Fibroblast of skin of right quadriceps (primary cell): ENCODE measurements around the gene LDHD.
"Not testable (repeated sequence)": the region's sequence is repeated elsewhere in the genome, so short reads cannot be mapped to it uniquely, and the experiment has no call there.

Source experiments
- DNase-seq: peaks from one replicate; pipeline ENCODE4 v3.0.0-alpha.2; 2013

LDHD gene

GRCh38 chr16:75099075-75099667, 17.4 kb downstream of the LDHD start:
- DNase-seq = no peak

- DNase-seq = no peak
Observed at GRCh38 chr16:75097941-75098901, 18.4 kb downstream of the LDHD start.

DNA sequence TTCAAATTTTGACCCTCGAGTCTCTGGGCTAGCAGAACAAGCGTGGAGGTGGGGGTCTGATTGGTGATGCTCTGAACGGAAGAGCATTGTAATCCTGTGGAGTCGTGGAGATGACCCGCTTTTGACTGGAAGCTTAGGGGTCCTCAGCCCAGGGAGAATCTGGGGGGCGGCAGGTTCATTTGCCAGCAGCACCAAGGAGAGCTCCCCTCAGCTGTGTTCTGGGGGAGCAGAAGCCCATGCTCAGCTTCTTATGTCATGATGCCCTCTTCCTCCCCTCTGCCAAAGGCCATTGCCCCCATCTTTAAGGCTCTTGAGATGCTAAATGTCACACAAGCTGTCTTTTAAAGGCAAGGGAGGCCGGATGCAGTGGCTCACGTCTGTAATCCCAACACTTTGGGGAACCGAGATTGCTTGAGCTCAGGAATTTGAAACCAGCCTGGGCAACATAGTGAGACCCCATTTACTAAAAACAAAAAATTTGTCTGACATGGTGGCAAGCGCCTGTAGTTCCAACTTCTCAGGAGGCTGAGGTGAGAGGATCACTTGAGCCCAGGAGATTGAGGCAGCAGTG, 19.3 kb downstream of the LDHD start:
- no peak for DNase-seq

DNA sequence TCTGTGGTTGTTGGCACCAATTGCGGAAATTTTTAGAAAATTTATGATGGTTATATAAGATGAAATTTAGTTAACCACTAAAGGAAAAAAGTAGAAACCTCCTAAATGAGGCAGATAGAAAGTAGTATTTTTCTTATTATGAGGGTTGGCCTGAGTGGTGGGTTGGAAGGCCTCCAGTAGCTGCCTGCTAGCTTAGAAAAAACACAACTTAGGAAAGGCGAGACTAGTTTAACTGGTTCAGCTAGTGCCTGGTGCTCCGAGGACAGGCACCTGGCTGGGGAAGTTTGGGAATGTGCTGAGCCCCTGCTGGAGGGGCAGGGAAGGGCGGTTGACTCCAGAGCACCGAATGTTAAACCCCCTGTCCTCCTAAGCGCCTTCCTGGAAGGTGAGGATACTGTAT, 19.9 kb downstream of the LDHD start:
- peak; percentile 27 for DNase-seq

GRCh38 chr16:75095204-75095621, 21.4 kb downstream of the LDHD start:
- no peak for DNase-seq

- no peak for DNase-seq
Observed at GRCh38 chr16:75093598-75094540, 22.7 kb downstream of the LDHD start.

DNA sequence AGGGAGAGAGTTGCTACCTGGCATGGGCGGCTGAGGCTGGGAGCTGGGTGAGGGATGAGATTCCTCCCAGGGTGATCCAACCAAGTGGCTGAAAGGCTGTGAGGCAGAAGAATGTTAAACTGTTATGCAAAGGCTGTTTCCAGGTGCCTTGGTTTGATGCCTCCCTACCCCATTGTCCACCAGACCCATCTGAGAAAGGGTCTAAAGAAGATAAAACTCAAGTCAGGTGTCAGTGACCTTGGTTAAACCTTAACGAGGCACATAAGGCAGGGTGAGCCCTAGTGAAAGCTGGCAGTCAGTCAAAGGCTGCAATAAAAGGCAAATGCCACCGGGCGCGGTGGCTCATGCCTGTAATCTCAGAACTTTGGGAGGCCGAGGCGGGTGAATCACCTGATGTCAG, 23.8 kb downstream of the LDHD start:
- no peak for DNase-seq

- not testable (repeated sequence) for DNase-seq
Observed at GRCh38 chr16:75091619-75092018, 25.0 kb downstream of the LDHD start.

DNA sequence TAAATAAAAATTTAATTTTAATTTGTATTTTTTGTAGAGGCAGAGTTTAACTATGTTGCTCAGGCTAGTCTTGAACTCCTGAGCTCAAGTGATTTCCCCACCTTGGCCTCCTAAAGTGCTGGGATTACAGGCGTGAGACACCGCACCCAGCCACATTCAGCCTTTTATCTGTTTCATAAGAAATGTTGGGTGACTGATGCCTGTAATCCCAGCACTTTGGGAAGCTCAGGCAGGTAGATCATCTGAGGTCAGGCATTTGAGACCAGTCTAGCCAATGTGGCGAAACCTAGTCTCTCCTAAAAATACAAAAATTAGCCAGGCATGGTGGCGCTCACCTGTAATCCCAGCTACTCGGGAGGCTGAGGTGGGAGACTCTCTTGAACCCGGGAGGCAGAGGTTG, 25.7 kb downstream of the LDHD start:
- DNase-seq = not testable (repeated sequence)

- DNase-seq = no peak
Observed at GRCh38 chr16:75089486-75090202, 26.9 kb downstream of the LDHD start.

GRCh38 chr16:75088934-75089333, 27.6 kb downstream of the LDHD start:
- no peak for DNase-seq

- DNase-seq = no peak
Observed at GRCh38 chr16:75088216-75088615, 28.4 kb downstream of the LDHD start.

- DNase-seq = peak; percentile 22
Observed at GRCh38 chr16:75087375-75087979, 29.1 kb downstream of the LDHD start.

DNA sequence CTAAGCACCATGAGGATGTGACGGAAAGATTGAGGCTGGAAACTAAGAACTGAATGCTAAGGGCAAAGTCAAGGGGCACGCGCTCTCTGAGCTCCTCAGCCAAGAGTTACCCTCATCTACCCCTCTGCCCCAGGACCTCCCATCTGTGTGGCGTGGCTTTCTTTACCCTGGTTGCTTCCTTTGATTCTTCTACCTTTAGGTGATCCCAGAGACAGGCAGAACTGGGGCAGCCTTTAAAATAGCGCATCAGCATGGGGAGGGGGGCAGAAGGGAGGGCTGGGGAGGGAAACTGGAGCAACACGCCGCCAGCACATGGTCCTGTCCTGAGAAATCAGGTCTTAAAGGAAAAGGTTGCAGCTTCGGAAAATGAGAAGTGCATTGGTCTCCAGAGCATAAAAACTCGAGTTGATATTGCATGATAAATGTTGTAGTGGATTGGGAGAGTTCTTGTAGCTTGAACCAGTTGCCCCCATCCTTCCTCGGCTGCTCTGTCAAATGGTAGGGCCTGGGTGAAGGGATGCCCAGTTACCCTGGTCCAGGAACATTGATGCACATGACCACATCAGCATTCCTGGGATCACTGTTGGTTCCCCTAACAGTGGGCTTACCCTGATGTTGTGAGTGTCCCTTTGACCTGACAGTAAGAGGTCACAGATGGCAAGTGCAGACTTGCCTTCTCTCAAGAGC, 29.7 kb downstream of the LDHD start:
- no peak for DNase-seq

- peak; percentile 31 for DNase-seq
Observed at GRCh38 chr16:75086281-75086680, 30.3 kb downstream of the LDHD start.

DNA sequence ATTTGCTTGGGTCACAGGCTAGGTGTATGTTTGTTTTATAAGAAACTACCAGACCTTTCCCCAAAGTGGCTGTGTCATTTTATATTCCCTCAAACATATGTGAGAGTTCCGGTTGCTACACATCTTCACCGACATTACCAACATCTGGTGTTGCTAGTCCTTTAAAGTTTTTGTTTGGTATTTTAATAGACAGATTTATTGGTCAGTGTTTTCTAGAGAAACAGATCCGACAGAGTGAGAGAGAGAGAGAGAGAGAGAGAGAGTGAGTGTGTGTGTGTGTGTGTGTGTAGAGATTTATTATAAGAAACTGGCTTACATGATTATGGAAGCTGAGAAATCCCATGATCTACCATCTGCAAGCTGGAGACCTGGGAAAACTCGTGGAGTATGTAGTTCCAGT, 31.0 kb downstream of the LDHD start:
- DNase-seq = peak; percentile 38

DNA sequence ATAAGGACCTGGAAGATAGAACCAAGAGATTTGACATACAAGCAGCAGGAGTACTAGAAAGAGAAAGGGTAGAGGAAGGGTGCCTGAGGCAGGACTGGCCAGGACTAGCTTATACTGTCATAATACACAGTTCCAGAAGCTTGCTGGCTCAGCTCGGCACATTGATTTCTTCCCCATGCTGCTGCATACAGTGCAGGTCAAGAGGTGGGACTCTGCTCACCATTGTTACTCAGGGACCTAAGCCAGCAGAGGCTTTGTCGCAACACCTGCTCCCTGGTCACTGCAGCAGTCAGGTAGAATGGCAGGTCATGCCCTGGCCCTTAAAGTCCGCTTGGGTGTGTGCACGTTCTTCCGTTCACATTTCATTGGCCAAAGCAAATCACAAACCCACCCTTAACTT, 32.8 kb downstream of the LDHD start:
- no peak for DNase-seq

DNA sequence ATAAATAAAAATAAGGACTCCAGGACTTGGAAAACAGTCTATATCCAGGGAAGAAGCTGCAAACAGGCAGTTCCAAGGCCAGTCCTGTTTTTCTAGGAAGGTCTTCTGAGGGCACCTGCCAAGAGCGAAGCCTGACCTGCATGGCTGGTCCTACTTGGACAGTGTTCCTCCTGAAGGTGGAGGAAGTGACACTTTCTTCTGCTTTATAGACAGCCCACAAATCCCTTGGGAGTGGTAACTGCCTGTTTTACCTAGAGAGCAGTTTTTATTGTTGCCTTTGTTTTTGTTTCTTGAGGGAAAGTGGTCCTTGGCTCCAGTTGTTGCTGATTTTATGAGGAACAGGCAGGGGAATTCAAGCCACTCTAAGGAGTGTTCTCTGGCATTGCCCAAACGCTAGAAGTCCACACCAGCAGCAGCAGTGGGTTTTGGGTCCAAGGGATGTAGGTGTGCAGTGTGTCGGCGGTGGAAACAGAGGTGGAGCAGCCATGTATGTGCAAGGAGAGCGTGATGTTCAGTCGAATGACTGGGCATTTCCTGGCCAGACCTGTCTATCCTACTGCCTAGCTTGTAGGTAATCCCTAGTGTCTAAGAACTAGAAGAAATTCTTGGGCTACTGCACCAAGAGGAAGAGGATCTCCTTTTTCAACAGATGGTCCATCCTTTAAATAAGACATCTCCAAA, 35.3 kb downstream of the LDHD start:
- DNase-seq = no peak

- peak; percentile 75 for DNase-seq
Observed at GRCh38 chr16:75080205-75081029, 36.2 kb downstream of the LDHD start.
